ENCODE measurements around the gene WDR54. TPM values are rescaled to one million over a fixed set of nuclear protein-coding genes. Genes with fewer than 3 reads are reported as not detected.

The WDR54 gene
- total RNA-seq, 2 donors from 2014 or later, result 0.99 to 14.3 TPM

DNA sequence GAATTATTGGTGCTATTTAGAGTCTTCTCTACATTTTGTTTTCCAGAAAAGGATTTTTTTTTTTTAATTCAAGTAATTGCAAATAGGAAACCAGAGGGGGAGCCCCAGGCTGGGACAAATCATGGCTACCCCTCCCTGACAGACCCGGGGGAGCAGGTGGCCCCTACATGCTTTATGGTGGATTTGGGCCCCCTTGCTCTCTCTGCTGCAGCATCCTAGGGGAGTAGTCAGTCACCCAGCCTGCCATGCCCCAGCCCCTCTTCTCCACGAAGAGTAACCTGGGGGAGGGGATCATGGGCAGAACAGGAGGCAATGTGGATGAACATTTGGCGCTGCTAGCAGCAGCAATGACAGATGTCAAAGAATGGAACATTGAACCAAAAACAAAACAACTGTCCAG is 4.8 kb upstream of the WDR54 start:
- TF ChIP-seq, protein P1, sequence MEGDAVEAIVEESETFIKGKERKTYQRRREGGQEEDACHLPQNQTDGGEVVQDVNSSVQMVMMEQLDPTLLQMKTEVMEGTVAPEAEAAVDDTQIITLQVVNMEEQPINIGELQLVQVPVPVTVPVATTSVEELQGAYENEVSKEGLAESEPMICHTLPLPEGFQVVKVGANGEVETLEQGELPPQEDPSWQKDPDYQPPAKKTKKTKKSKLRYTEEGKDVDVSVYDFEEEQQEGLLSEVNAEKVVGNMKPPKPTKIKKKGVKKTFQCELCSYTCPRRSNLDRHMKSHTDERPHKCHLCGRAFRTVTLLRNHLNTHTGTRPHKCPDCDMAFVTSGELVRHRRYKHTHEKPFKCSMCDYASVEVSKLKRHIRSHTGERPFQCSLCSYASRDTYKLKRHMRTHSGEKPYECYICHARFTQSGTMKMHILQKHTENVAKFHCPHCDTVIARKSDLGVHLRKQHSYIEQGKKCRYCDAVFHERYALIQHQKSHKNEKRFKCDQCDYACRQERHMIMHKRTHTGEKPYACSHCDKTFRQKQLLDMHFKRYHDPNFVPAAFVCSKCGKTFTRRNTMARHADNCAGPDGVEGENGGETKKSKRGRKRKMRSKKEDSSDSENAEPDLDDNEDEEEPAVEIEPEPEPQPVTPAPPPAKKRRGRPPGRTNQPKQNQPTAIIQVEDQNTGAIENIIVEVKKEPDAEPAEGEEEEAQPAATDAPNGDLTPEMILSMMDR (IDR thresholded peaks at IDR 0.05), result no peak
- no peak for TF ChIP-seq POLR2A (IDR thresholded peaks at IDR 0.05)

DNA sequence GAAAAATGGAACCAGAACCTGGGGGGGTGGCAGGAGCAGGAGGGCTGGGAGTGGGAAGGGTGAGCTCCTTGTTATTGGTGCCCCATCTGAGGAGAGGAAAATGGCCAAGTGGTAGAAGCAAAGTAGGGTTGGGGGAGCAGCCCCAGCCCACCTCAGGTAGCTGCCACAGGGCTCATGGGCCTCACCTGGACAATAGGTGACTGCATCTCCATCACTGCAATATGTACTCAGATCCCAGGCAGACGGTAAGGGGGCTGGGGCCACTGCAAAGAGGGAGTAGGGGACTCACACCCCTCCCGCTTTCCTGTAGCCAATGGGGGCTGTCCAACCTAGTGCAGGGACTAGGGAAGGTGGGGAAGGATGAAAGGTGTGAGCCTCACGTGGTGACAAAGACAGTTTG is 4.3 kb upstream of the WDR54 start:
- intact Hi-C loops (cut with DNase I), result no loop called here

More for the DNA sequence above, 4.8 kb upstream of the WDR54 start:
- Histone ChIP-seq H3K9me3 (no peaks in the 10 kb centered on the region), H3K36me3 (replicated peaks in 1 of 2; ENCODE audit: insufficient read depth in 1 of 2, low read depth in 2 of 2) (no peaks in the 10 kb centered on the region), H3K4me1 (peaks cover 28% of the 10 kb centered on the region), H3K27ac (no peak overlapping the region), H3K27me3 (no peaks in the 10 kb centered on the region), H3K4me3 (no peak overlapping the region)
- ATAC-seq (no peak), DNase-seq (no peak)
- intact Hi-C loops (cut with DNase I), result no loop called here
- 69 to 73% methylated on average over 3 of the region's 3 CpGs for WGBS, 2 donors

DNA sequence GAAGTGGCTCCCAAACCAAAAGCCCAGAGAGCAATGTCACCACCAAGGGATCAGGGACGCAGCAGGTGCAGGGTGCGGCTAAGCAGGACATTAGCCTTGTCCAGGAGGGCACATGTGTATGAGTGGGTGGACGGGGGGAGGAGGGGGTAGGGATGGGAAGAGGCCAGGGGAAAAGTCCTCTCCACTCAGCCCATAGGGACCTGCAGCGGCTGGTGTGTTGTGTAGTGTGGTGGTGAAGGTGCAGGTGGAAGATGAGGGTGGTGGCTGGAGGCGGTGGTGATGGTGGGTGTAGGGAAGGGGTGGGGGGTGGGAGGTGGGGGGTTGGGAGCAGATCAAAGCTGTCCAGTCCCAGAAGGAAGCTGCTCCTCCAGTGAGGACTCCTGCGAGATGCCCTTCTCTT is 3.8 kb upstream of the WDR54 start:
- ATAC-seq (no peak), DNase-seq (no peak)
- 81 to 95% methylated on average over 5 to 6 of the region's 6 CpGs for WGBS, 2 donors
- Histone ChIP-seq H3K36me3 (replicated peaks in 1 of 2; ENCODE audit: insufficient read depth in 1 of 2, low read depth in 2 of 2) (no peaks in the 10 kb centered on the region), H3K9me3 (no peaks in the 10 kb centered on the region), H3K4me3 (no peak overlapping the region), H3K4me1 (peaks cover 35% of the 10 kb centered on the region), H3K27me3 (no peaks in the 10 kb centered on the region), H3K27ac (no peak overlapping the region)
- intact Hi-C loops (cut with DNase I), result no loop called here
- no peak for TF ChIP-seq POLR2A (IDR thresholded peaks at IDR 0.05)
- TF ChIP-seq, protein P1 (IDR thresholded peaks at IDR 0.05), result no peak

More for the DNA sequence above, 4.3 kb upstream of the WDR54 start:
- Histone ChIP-seq H3K4me1 (peaks cover 32% of the 10 kb centered on the region), H3K4me3 (no peak overlapping the region), H3K27ac (no peak overlapping the region), H3K36me3 (replicated peaks in 1 of 2; ENCODE audit: insufficient read depth in 1 of 2, low read depth in 2 of 2) (no peaks in the 10 kb centered on the region), H3K27me3 (no peaks in the 10 kb centered on the region), H3K9me3 (no peaks in the 10 kb centered on the region)
- TF ChIP-seq, protein P1 (IDR thresholded peaks at IDR 0.05), result no peak
- no peak for TF ChIP-seq POLR2A (IDR thresholded peaks at IDR 0.05)
- DNase-seq (no peak), ATAC-seq (no peak)
- 59 to 80% methylated on average over 3 of the region's 3 CpGs for WGBS, 2 donors

DNA sequence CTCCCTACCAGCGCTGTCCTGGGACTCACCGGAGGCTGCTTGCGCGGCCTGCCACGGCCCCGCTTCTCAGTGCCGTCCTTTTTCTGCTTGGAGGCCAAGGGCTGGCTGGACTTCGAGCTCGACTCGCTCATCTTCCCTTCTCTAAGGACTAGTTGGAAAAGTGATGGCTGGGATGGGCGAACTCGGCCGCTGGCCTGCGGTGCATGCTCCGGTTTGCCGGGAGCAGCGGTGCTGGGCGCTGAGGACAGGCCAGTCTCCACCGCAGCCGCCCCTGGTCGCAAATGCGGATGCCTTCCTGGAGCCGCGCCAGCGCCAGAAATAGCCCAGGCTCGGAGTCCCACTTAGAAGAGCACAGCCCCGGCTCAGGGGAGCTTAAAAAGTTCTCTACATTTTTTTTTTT is 3.2 kb upstream of the WDR54 start:
- intact Hi-C loops (cut with DNase I), result no loop called here
- DNase-seq, result no peak
- TF ChIP-seq, protein P1 (IDR thresholded peaks at IDR 0.05), result no peak
- TF ChIP-seq POLR2A (IDR thresholded peaks at IDR 0.05), result no peak
- no peak for ATAC-seq
- Histone ChIP-seq H3K27me3 (no peaks in the 10 kb centered on the region), H3K4me1 (peaks cover 35% of the 10 kb centered on the region), H3K9me3 (no peaks in the 10 kb centered on the region), H3K36me3 (replicated peaks in 1 of 2; ENCODE audit: insufficient read depth in 1 of 2, low read depth in 2 of 2) (no peaks in the 10 kb centered on the region), H3K4me3 (no peak overlapping the region), H3K27ac (no peak overlapping the region)
- WGBS, 2 donors, result 67 to 77% methylated on average over 20 to 25 of the region's 27 CpGs

DNA sequence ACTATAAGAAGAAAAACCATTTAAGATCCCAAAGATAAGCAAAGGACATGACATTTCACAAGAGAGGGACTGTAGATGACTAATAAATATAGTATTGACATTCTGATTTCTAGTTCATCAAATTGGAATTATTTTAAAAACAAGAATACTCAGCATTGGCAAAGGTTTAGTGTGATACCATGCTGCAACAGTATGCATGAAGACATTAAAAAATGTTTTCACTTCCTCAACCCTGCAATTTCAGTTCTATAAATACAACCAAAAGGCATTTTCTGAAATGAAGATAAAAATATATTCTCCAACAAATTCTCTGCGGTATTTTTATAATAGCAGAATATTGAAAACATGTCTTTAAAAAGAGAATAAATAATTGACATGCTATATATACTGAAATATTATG is 2.2 kb upstream of the WDR54 start:
- intact Hi-C loops (cut with DNase I), result no loop called here
- WGBS, 2 donors, result 85 to 88% methylated on average over 1 of the region's 1 CpG

More for the DNA sequence above, 2.2 kb upstream of the WDR54 start:
- DNase-seq (no peak), ATAC-seq (no peak)
- H3K27ac ChIP-seq, result no peak overlapping the region
- no peaks in the 10 kb centered on the region for H3K36me3 ChIP-seq (replicated peaks in 1 of 2; ENCODE audit: insufficient read depth in 1 of 2, low read depth in 2 of 2)
- no peak for TF ChIP-seq POLR2A (IDR thresholded peaks at IDR 0.05)
- H3K27me3 ChIP-seq, result no peaks in the 10 kb centered on the region
- H3K4me3 ChIP-seq, result no peak overlapping the region
- peaks cover 35% of the 10 kb centered on the region for H3K4me1 ChIP-seq
- H3K9me3 ChIP-seq, result no peaks in the 10 kb centered on the region

Measured in body of pancreas (tissue), 4 donors.